Esophagus squamous epithelium (tissue), 4 donors: Measurements from ENCODE around the gene SGSM1.

Experiments
- POLR2A ChIP-seq, 4 donors: fragments of 450-650 bp; IDR thresholded peaks; one replicate each; pipeline ENCODE4 v1.6.1; 2017; ENCODE audit warnings: antibody characterized with exemption in 4 of 4, mild to moderate bottlenecking in 4 of 4, moderate library complexity in 3 of 4
- TF ChIP-seq, protein P1 (sequence below), 6 experiments: fragments of 450-650 bp in 4 of 6; fragments of 200-600 bp in 2 of 6; sonication (generic) in 2 of 6; IDR thresholded peaks; one replicate each; pipeline ENCODE4 v1.5.1; 2016 to 2019; ENCODE audit warnings: antibody characterized with exemption in 6 of 6, mild to moderate bottlenecking in 4 of 6, moderate library complexity in 4 of 6

DNA sequence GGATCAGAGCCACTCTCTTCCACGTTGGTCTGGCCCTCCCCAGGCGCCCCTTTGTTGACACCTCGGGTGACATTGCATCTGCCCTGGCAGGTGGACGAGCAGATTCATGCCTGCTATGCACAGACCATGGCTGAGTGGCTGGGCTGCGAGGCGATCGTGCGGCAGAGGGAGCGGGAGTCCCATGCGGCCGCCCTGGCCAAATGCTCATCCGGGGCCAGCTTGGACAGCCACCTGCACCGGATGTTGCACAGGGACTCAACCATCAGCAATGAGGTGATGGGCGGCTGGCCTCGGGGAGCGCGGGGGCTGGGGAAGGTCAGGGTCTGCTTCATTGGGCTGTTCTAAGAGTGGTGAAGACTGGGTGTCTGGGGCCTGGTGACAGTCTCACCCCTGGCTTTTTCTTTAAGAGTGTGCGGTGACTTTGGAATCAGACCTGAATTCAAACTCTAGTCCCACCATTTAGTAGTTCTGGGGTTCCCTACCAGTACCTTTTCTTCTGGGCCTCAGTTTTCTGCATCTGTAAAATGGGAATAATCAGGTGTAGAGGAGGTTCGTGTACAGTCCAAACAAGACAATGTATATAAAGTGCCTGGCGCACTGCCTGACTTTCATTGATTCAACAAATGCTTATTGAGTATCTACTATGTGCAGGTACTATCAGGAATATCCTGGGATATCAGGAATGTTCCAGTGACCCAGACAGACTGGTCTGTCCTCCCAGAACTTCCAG lies 87.5 kb downstream of the SGSM1 start:
- TF ChIP-seq, protein P1, sequence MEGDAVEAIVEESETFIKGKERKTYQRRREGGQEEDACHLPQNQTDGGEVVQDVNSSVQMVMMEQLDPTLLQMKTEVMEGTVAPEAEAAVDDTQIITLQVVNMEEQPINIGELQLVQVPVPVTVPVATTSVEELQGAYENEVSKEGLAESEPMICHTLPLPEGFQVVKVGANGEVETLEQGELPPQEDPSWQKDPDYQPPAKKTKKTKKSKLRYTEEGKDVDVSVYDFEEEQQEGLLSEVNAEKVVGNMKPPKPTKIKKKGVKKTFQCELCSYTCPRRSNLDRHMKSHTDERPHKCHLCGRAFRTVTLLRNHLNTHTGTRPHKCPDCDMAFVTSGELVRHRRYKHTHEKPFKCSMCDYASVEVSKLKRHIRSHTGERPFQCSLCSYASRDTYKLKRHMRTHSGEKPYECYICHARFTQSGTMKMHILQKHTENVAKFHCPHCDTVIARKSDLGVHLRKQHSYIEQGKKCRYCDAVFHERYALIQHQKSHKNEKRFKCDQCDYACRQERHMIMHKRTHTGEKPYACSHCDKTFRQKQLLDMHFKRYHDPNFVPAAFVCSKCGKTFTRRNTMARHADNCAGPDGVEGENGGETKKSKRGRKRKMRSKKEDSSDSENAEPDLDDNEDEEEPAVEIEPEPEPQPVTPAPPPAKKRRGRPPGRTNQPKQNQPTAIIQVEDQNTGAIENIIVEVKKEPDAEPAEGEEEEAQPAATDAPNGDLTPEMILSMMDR (IDR thresholded peaks at IDR 0.05) = no peak
- no peak for TF ChIP-seq POLR2A (IDR thresholded peaks at IDR 0.05)
